Stimulated activated naive CD4-positive, alpha-beta T cell treated with Interleukin-2 at 50 U/mL for 16 hours (primary cell): ENCODE measurements around the gene RUNX2.

Source experiments
- DNase-seq: peaks from one replicate; lab custom pipeline; 2025; lab: John Stamatoyannopoulos, UW

The RUNX2 gene

GRCh38 chr6:45514454-45515230, 186.5 kb downstream of the RUNX2 start:
- no peak for DNase-seq

GRCh38 chr6:45518013-45518720, 190.0 kb downstream of the RUNX2 start:
- no peak for DNase-seq

GRCh38 chr6:45521226-45521625, 193.1 kb downstream of the RUNX2 start:
- DNase-seq: no peak

GRCh38 chr6:45522486-45522885, 194.4 kb downstream of the RUNX2 start:
- DNase-seq: no peak

GRCh38 chr6:45527210-45527609, 199.1 kb downstream of the RUNX2 start:
- DNase-seq: no peak

GRCh38 chr6:45531999-45532595, 204.0 kb downstream of the RUNX2 start:
- no peak for DNase-seq

- no peak for DNase-seq
These were observed 204.6 kb downstream of the RUNX2 start for GRCh38 chr6:45532721-45533210.

GRCh38 chr6:45533386-45533785, 205.3 kb downstream of the RUNX2 start:
- no peak for DNase-seq

GRCh38 chr6:45535933-45536332, 207.8 kb downstream of the RUNX2 start:
- no peak for DNase-seq

GRCh38 chr6:45537539-45537938, 209.4 kb downstream of the RUNX2 start:
- DNase-seq: no peak

GRCh38 chr6:45538641-45539547, 210.8 kb downstream of the RUNX2 start:
- no peak for DNase-seq

- no peak for DNase-seq
These were observed 212.3 kb downstream of the RUNX2 start for GRCh38 chr6:45540375-45540920.

GRCh38 chr6:45541934-45542333, 213.8 kb downstream of the RUNX2 start:
- DNase-seq: no peak

- DNase-seq: no peak
These were observed 215.4 kb downstream of the RUNX2 start for GRCh38 chr6:45543298-45544235.

GRCh38 chr6:45545416-45545815, 217.3 kb downstream of the RUNX2 start:
- DNase-seq: no peak

GRCh38 chr6:45548657-45549515, 220.8 kb downstream of the RUNX2 start:
- no peak for DNase-seq

GRCh38 chr6:45552536-45552935, 224.4 kb downstream of the RUNX2 start:
- DNase-seq: no peak

- no peak for DNase-seq
These were observed 225.7 kb downstream of the RUNX2 start for GRCh38 chr6:45553730-45554344.

- no peak for DNase-seq
These were observed 226.5 kb downstream of the RUNX2 start for GRCh38 chr6:45554591-45554990.
